HepG2 (cell line): ENCODE measurements around the gene CLDN9. TPM values are rescaled to one million over a fixed set of nuclear protein-coding genes. Genes with fewer than 3 reads are reported as not detected.

Experiments used
- ARNT ChIP-seq: fragments of 450-650 bp; IDR thresholded peaks from 2 replicates; pipeline ENCODE4 v1.6.1; 2017
- ARNT2 ChIP-seq: sonication (generic); formaldehyde crosslinking; IDR thresholded peaks from 2 replicates; pipeline ENCODE4 v1.8.0; 2022; ENCODE audit warnings: mild to moderate bottlenecking, low read depth, missing genetic modification reagents, moderate library complexity
- FOSL2 ChIP-seq: sonication (generic); formaldehyde crosslinking; IDR thresholded peaks from 2 replicates; pipeline ENCODE4 v1.4.0; 2020; ENCODE audit warnings: missing genetic modification reagents
- HDAC1 ChIP-seq: sonication (generic); formaldehyde crosslinking; IDR thresholded peaks from 2 replicates; pipeline ENCODE4 v1.5.1; 2020; ENCODE audit warnings: mild to moderate bottlenecking, missing genetic modification reagents
- HOXA9 ChIP-seq: sonication (generic); formaldehyde crosslinking; IDR thresholded peaks from 2 replicates; pipeline ENCODE4 v1.8.1; 2022; ENCODE audit warnings: missing genetic modification reagents, mild to moderate bottlenecking, moderate library complexity, borderline replicate concordance
- JUN ChIP-seq: sonication (generic); formaldehyde crosslinking; IDR thresholded peaks from 2 replicates; pipeline ENCODE4 v1.4.0; 2020; ENCODE audit warnings: mild to moderate bottlenecking, missing genetic modification reagents
- NCOA1 ChIP-seq: sonication (generic); formaldehyde crosslinking; IDR thresholded peaks from 2 replicates; pipeline ENCODE4 v1.9.0; 2021; ENCODE audit warnings: missing genetic modification reagents
- NFIC ChIP-seq: IDR thresholded peaks from 2 replicates; pipeline ENCODE4 v1.6.1; 2012; ENCODE audit warnings: mild to moderate bottlenecking, low read length, inconsistent platforms
- NFYB ChIP-seq: sonication (generic); formaldehyde crosslinking; IDR thresholded peaks from 2 replicates; pipeline ENCODE4 v1.4.0; 2020; ENCODE audit warnings: missing genetic modification reagents
- PCBP1 ChIP-seq: fragments of 200-400 bp; formaldehyde crosslinking; IDR thresholded peaks from 2 replicates; pipeline ENCODE4 v1.6.1; 2017; ENCODE audit warnings: mild to moderate bottlenecking, low read depth, low read length, borderline replicate concordance
- SRSF4 ChIP-seq: fragments of 200-400 bp; formaldehyde crosslinking; IDR thresholded peaks from one replicate; pipeline ENCODE4 v1.6.1; 2018; ENCODE audit warnings: mild to moderate bottlenecking, low read depth, low read length, moderate library complexity; ENCODE audit not compliant: poor library complexity, severe bottlenecking
- THYN1 ChIP-seq: sonication (generic); formaldehyde crosslinking; IDR thresholded peaks from 2 replicates; pipeline ENCODE4 v1.8.1; 2023; ENCODE audit warnings: low read depth, mild to moderate bottlenecking, moderate library complexity, missing genetic modification reagents, borderline replicate concordance
- XBP1 ChIP-seq: sonication (generic); formaldehyde crosslinking; IDR thresholded peaks from 2 replicates; pipeline ENCODE4 v1.5.0; 2020; ENCODE audit warnings: missing genetic modification reagents
- ZBTB20 ChIP-seq: sonication (generic); formaldehyde crosslinking; IDR thresholded peaks from 2 replicates; pipeline ENCODE4 v1.8.1; 2023; ENCODE audit warnings: missing genetic modification reagents, low read depth, mild to moderate bottlenecking, borderline replicate concordance
- ZFX ChIP-seq: sonication (generic); formaldehyde crosslinking; IDR thresholded peaks from 2 replicates; pipeline ENCODE4 v1.4.0; 2020; ENCODE audit warnings: mild to moderate bottlenecking, low read depth, missing genetic modification reagents, moderate library complexity
- ZMYM4 ChIP-seq: sonication (generic); formaldehyde crosslinking; IDR thresholded peaks from 2 replicates; pipeline ENCODE4 v1.8.1; 2023; ENCODE audit warnings: mild to moderate bottlenecking, missing genetic modification reagents
- ZNF441 ChIP-seq: sonication (generic); formaldehyde crosslinking; IDR thresholded peaks from 2 replicates; pipeline ENCODE4 v1.7.0; 2021; ENCODE audit warnings: missing genetic modification reagents, borderline replicate concordance
- ZNF549 ChIP-seq: sonication (generic); formaldehyde crosslinking; IDR thresholded peaks from 2 replicates; pipeline ENCODE4 v1.5.0; 2020; ENCODE audit warnings: missing genetic modification reagents
- ZNF672 ChIP-seq: sonication (generic); formaldehyde crosslinking; IDR thresholded peaks from 2 replicates; pipeline ENCODE4 v1.8.1; 2022; ENCODE audit warnings: missing genetic modification reagents
- ZNF674 ChIP-seq: sonication (generic); formaldehyde crosslinking; IDR thresholded peaks from 2 replicates; pipeline ENCODE4 v1.5.0; 2020; ENCODE audit warnings: low read depth, mild to moderate bottlenecking, missing genetic modification reagents
- ZNF703 ChIP-seq: sonication (generic); formaldehyde crosslinking; IDR thresholded peaks from 2 replicates; pipeline ENCODE4 v1.5.1; 2020; ENCODE audit warnings: missing genetic modification reagents, mild to moderate bottlenecking, moderate library complexity, borderline replicate concordance
- polyA plus RNA-seq, 8 experiments: library from polyadenylated mRNA; depleted of rRNA in 3 of 8; stranded (reverse) in 7 of 8; unstranded in 1 of 8; fragments of >200 nt; fragmentation: Illumina TruSeq in 4 of 8; extraction: Trizol in 4 of 8; gene quantifications; 2 replicates each; pipeline versions ENCODE4 v1.2.1 to v1.2.3, GENCODE V29; 2011 to 2016; ENCODE audit warnings: low read depth in 4 of 8, missing spikeins in 1 of 8, mixed read lengths in 1 of 8; ENCODE audit not compliant: insufficient read depth in 1 of 8
- total RNA-seq, 5 experiments: library from RNA; depleted of rRNA; stranded (reverse); fragments of >200 nt; fragmentation: Illumina TruSeq; extraction: Trizol; gene quantifications; 2 replicates each; pipeline ENCODE4 v1.2.3, GENCODE V29; 2016; ENCODE audit warnings: low read depth in 1 of 5
- TF ChIP-seq, protein P1 (sequence below): IDR thresholded peaks from 2 replicates; pipeline ENCODE4 v1.6.1; 2016; ENCODE audit warnings: low read depth
- TF ChIP-seq, protein P2 (sequence below): sonication (generic); formaldehyde crosslinking; IDR thresholded peaks from 2 replicates; pipeline ENCODE4 v1.4.0; 2020; ENCODE audit warnings: missing genetic modification reagents
- TF ChIP-seq, protein P3 (sequence below): sonication (generic); formaldehyde crosslinking; conservative IDR thresholded peaks from 2 replicates; pipeline ENCODE4 v1.4.0; 2020; ENCODE audit warnings: mild to moderate bottlenecking, missing genetic modification reagents, moderate library complexity
- TF ChIP-seq, protein P4 (sequence below): sonication (generic); formaldehyde crosslinking; IDR thresholded peaks from 2 replicates; pipeline ENCODE4 v1.8.1; 2023; ENCODE audit warnings: mild to moderate bottlenecking, missing genetic modification reagents

The CLDN9 gene
- total and polyA plus RNA-seq, 2 of the 13 experiments (the other 11 are each of a cell fraction or from before 2014, with no cell fraction given), result 0.15 to 0.26 TPM

DNA sequence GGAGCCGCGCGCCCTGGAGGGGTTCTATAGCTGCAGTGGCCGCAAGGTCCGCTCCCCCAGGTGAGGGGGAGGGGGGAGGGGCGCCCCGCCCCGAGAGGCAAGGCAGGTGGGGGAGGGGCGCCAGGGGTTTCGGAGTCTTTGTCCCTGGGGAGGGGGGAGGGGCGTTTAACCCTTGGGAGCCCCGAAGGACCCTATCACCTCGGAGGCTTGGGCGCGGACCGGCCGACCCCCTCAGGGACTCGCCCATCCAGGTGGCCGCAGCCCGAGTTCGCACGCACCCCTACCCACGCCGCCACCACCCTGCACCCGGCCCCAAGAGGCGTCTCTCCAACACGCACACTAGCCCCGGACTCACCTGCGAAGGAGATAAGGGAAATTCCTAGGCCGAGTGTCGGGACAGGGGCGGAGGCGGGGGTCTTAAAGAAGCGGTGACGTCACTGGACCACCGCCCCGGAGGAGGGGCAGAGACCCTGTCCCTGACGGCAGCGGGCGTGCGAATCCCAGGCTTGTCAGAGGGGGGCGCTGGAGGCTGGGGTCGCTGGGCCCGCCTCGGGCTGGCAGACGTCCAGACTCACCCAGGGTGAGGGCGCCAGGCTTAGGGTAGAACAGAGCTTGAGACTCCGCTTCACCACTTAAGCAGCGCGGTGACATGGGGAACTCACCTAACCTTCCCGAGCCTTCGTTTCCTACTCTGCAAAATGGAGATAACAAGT is 5.2 kb downstream of the CLDN9 start, which contains the start of gene CLDN6 (continued):
- TF ChIP-seq NFIC (no peak), ZBTB20 (CRISPR knock-in tag) (no peak), ZNF441 (CRISPR knock-in tag) (no peak), ZMYM4 (CRISPR knock-in tag) (no peak), ZNF703 (CRISPR knock-in tag) (no peak), HDAC1 (CRISPR knock-in tag) (peak; percentile 41; the same call in 1 of the 2 replicates), ZNF549 (CRISPR knock-in tag) (no peak), ZFX (CRISPR knock-in tag) (no peak; the same call in 1 of the 2 replicates), THYN1 (CRISPR knock-in tag) (no peak), ZNF674 (CRISPR knock-in tag) (no peak), NCOA1 (CRISPR knock-in tag) (no peak), HOXA9 (CRISPR knock-in tag) (no peak), PCBP1 (no peak), XBP1 (no peak), SRSF4 (no peak), ARNT (no peak), ARNT2 (CRISPR knock-in tag) (no peak), JUN (CRISPR knock-in tag) (peak; percentile 26; the same call in 1 of the 2 replicates), FOSL2 (CRISPR knock-in tag) (peak; percentile 33; the same call in 1 of the 2 replicates), ZNF672 (no peak), NFYB (CRISPR knock-in tag) (no peak)
- TF ChIP-seq, protein P1, sequence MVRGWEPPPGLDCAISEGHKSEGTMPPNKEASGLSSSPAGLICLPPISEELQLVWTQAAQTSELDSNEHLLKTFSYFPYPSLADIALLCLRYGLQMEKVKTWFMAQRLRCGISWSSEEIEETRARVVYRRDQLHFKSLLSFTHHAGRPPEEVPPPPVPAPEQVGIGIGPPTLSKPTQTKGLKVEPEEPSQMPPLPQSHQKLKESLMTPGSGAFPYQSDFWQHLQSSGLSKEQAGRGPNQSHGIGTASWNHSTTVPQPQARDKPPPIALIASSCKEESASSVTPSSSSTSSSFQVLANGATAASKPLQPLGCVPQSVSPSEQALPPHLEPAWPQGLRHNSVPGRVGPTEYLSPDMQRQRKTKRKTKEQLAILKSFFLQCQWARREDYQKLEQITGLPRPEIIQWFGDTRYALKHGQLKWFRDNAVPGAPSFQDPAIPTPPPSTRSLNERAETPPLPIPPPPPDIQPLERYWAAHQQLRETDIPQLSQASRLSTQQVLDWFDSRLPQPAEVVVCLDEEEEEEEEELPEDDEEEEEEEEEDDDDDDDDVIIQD, result no peak
- TF ChIP-seq, protein P2, sequence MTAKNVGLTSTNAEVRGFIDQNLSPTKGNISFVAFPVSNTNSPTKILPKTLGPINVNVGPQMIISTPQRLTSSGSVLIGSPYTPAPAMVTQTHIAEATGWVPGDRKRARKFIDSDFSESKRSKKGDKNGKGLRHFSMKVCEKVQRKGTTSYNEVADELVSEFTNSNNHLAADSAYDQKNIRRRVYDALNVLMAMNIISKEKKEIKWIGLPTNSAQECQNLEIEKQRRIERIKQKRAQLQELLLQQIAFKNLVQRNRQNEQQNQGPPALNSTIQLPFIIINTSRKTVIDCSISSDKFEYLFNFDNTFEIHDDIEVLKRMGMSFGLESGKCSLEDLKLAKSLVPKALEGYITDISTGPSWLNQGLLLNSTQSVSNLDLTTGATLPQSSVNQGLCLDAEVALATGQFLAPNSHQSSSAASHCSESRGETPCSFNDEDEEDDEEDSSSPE (CRISPR knock-in tag), result no peak
- TF ChIP-seq, protein P3, sequence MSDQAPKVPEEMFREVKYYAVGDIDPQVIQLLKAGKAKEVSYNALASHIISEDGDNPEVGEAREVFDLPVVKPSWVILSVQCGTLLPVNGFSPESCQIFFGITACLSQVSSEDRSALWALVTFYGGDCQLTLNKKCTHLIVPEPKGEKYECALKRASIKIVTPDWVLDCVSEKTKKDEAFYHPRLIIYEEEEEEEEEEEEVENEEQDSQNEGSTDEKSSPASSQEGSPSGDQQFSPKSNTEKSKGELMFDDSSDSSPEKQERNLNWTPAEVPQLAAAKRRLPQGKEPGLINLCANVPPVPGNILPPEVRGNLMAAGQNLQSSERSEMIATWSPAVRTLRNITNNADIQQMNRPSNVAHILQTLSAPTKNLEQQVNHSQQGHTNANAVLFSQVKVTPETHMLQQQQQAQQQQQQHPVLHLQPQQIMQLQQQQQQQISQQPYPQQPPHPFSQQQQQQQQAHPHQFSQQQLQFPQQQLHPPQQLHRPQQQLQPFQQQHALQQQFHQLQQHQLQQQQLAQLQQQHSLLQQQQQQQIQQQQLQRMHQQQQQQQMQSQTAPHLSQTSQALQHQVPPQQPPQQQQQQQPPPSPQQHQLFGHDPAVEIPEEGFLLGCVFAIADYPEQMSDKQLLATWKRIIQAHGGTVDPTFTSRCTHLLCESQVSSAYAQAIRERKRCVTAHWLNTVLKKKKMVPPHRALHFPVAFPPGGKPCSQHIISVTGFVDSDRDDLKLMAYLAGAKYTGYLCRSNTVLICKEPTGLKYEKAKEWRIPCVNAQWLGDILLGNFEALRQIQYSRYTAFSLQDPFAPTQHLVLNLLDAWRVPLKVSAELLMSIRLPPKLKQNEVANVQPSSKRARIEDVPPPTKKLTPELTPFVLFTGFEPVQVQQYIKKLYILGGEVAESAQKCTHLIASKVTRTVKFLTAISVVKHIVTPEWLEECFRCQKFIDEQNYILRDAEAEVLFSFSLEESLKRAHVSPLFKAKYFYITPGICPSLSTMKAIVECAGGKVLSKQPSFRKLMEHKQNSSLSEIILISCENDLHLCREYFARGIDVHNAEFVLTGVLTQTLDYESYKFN (CRISPR knock-in tag), result no peak
- TF ChIP-seq, protein P4, sequence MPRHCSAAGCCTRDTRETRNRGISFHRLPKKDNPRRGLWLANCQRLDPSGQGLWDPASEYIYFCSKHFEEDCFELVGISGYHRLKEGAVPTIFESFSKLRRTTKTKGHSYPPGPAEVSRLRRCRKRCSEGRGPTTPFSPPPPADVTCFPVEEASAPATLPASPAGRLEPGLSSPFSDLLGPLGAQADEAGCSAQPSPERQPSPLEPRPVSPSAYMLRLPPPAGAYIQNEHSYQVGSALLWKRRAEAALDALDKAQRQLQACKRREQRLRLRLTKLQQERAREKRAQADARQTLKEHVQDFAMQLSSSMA (CRISPR knock-in tag), result no peak
